WTC11 (cell line): Measurements from ENCODE around the gene PPP2R1B. TPM values are rescaled to one million over a fixed set of nuclear protein-coding genes. Genes with fewer than 3 reads are reported as not detected.

Experiments used
- ATAC-seq: fragments of 200-7000 bp; cut with Tn5 transposase; 2 replicates; pipeline ENCODE4 v1.10.0; 2021; ENCODE audit warnings: mild to moderate bottlenecking, moderate library complexity
- CTCF ChIA-PET: fragments of 300-600 bp; sonication (Branson Sonifier 250); formaldehyde crosslinking; loops from one replicate; lab custom pipeline; 2021; ENCODE audit warnings: antibody characterized with exemption; lab: Charles Lee
- POLR2A ChIA-PET: fragments of 350-600 bp; sonication (Branson Sonifier 250); formaldehyde crosslinking; loops from one replicate; lab custom pipeline; 2021; ENCODE audit warnings: antibody characterized with exemption; lab: Charles Lee
- DNase-seq: peaks from one replicate; pipeline ENCODE4 v3.0.0; 2021; ENCODE audit warnings: low spot score
- H3K27ac Mint-ChIP-seq: 2 replicates; pipeline ENCODE4 v1.8.0; 2021; ENCODE audit warnings: mixed read lengths
- H3K27me3 Mint-ChIP-seq: 2 replicates; pipeline ENCODE4 v1.8.0; 2021; ENCODE audit warnings: low read depth, mild to moderate bottlenecking, moderate library complexity, mixed read lengths
- H3K36me3 Mint-ChIP-seq: 2 replicates; pipeline ENCODE4 v1.8.0; 2021; ENCODE audit warnings: mixed read lengths
- H3K4me1 Mint-ChIP-seq: 2 replicates; pipeline ENCODE4 v1.8.0; 2022; ENCODE audit warnings: mixed read lengths
- H3K4me3 Mint-ChIP-seq: 2 replicates; pipeline ENCODE4 v1.8.0; 2021; ENCODE audit warnings: mild to moderate bottlenecking, moderate library complexity, mixed read lengths
- H3K9me3 Mint-ChIP-seq: 2 replicates; pipeline ENCODE4 v1.8.0; 2021; ENCODE audit warnings: mixed read lengths
- AFF4 ChIP-seq: sonication (generic); formaldehyde crosslinking; IDR thresholded peaks from 2 replicates; pipeline ENCODE4 v1.8.1; 2023; ENCODE audit warnings: mild to moderate bottlenecking, missing genetic modification reagents, borderline replicate concordance
- ATF6 ChIP-seq: sonication (generic); formaldehyde crosslinking; IDR thresholded peaks from 2 replicates; pipeline ENCODE4 v1.8.1; 2023; ENCODE audit warnings: mild to moderate bottlenecking, missing genetic modification reagents
- CDX4 ChIP-seq: fragments of 250-450 bp; sonication (Bioruptor Pico); IDR thresholded peaks from 2 replicates; pipeline ENCODE4 v1.9.0; 2021; ENCODE audit warnings: moderate library complexity, mild to moderate bottlenecking, inconsistent platforms, borderline replicate concordance
- E2F4 ChIP-seq: sonication (generic); formaldehyde crosslinking; IDR thresholded peaks from 2 replicates; pipeline ENCODE4 v1.8.1; 2022; ENCODE audit warnings: low read depth, mild to moderate bottlenecking, moderate library complexity, missing genetic modification reagents, borderline replicate concordance
- ELF4 ChIP-seq: sonication (generic); formaldehyde crosslinking; IDR thresholded peaks from 2 replicates; pipeline ENCODE4 v1.8.1; 2022; ENCODE audit warnings: low read depth, mild to moderate bottlenecking, moderate library complexity, missing genetic modification reagents
- ERG ChIP-seq: fragments of 250-450 bp; sonication (Bioruptor Pico); IDR thresholded peaks from 2 replicates; pipeline ENCODE4 v1.8.0; 2021; ENCODE audit warnings: mild to moderate bottlenecking
- ESRRA ChIP-seq: sonication (generic); formaldehyde crosslinking; IDR thresholded peaks from 2 replicates; pipeline ENCODE4 v1.8.1; 2022; ENCODE audit warnings: mild to moderate bottlenecking, missing genetic modification reagents, borderline replicate concordance
- ETV6 ChIP-seq: sonication (generic); formaldehyde crosslinking; IDR thresholded peaks from 2 replicates; pipeline ENCODE4 v1.8.1; 2022; ENCODE audit warnings: mild to moderate bottlenecking, missing genetic modification reagents
- HMGXB4 ChIP-seq: sonication (generic); formaldehyde crosslinking; IDR thresholded peaks from 2 replicates; pipeline ENCODE4 v1.8.1; 2023; ENCODE audit warnings: mild to moderate bottlenecking, moderate library complexity, missing genetic modification reagents
- NFYB ChIP-seq: sonication (generic); formaldehyde crosslinking; conservative IDR thresholded peaks from 2 replicates; pipeline ENCODE4 v1.8.0; 2022; ENCODE audit warnings: low read depth, missing genetic modification reagents
- NR1H2 ChIP-seq: sonication (generic); formaldehyde crosslinking; IDR thresholded peaks from 2 replicates; pipeline ENCODE4 v1.9.0; 2021; ENCODE audit warnings: mild to moderate bottlenecking, moderate library complexity, missing genetic modification reagents
- NR2C2 ChIP-seq: sonication (generic); formaldehyde crosslinking; IDR thresholded peaks from 2 replicates; pipeline ENCODE4 v1.8.0; 2022; ENCODE audit warnings: mild to moderate bottlenecking, missing genetic modification reagents
- NR3C1 ChIP-seq: sonication (generic); formaldehyde crosslinking; conservative IDR thresholded peaks from 2 replicates; pipeline ENCODE4 v1.8.1; 2023; ENCODE audit warnings: low read depth, mild to moderate bottlenecking, missing genetic modification reagents
- RELA ChIP-seq: sonication (generic); formaldehyde crosslinking; IDR thresholded peaks from 2 replicates; pipeline ENCODE4 v1.8.1; 2022; ENCODE audit warnings: missing genetic modification reagents, mild to moderate bottlenecking, borderline replicate concordance
- SMAD3 ChIP-seq: sonication (generic); formaldehyde crosslinking; IDR thresholded peaks from 2 replicates; pipeline ENCODE4 v1.8.0; 2022; ENCODE audit warnings: missing genetic modification reagents, mild to moderate bottlenecking, borderline replicate concordance
- TEAD1 ChIP-seq: sonication (generic); formaldehyde crosslinking; IDR thresholded peaks from 2 replicates; pipeline ENCODE4 v1.8.0; 2022; ENCODE audit warnings: mild to moderate bottlenecking, missing genetic modification reagents
- TEAD4 ChIP-seq: sonication (generic); formaldehyde crosslinking; IDR thresholded peaks from 2 replicates; pipeline ENCODE4 v1.8.0; 2022; ENCODE audit warnings: mild to moderate bottlenecking, missing genetic modification reagents
- TP53 ChIP-seq: sonication (generic); formaldehyde crosslinking; IDR thresholded peaks from 2 replicates; pipeline ENCODE4 v1.8.1; 2023; ENCODE audit warnings: mild to moderate bottlenecking, missing genetic modification reagents
- ZNF121 ChIP-seq: sonication (generic); formaldehyde crosslinking; IDR thresholded peaks from 2 replicates; pipeline ENCODE4 v1.8.0; 2023; ENCODE audit warnings: missing genetic modification reagents
- ZNF263 ChIP-seq: sonication (generic); formaldehyde crosslinking; IDR thresholded peaks from 2 replicates; pipeline ENCODE4 v1.8.1; 2022; ENCODE audit warnings: low read depth, mild to moderate bottlenecking, moderate library complexity, missing genetic modification reagents
- ZNF671 ChIP-seq: fragments of 250-450 bp; sonication (Bioruptor Pico); IDR thresholded peaks from 2 replicates; pipeline ENCODE4 v1.8.0; 2021; ENCODE audit warnings: mild to moderate bottlenecking
- total RNA-seq: library from RNA; stranded (reverse); gene quantifications from 3 replicates; pipeline ENCODE4 v1.2.3, GENCODE V29; 2021

The PPP2R1B gene
- total RNA-seq, 1 experiment from 2014 or later, result 87.7 TPM

- Mint-ChIP-seq H3K27ac (no peak overlapping the region), H3K27me3 (no peaks in the 10 kb centered on the region), H3K4me1 (peaks cover 22% of the 10 kb centered on the region), H3K9me3 (no peaks in the 10 kb centered on the region), H3K4me3 (no peak overlapping the region), H3K36me3 (peaks cover 79% of the 10 kb centered on the region)
- DNase-seq, result no peak
- TF ChIP-seq ELF4 (CRISPR knock-in tag), result no peak
- TF ChIP-seq ZNF263 (CRISPR knock-in tag), result no peak
- TF ChIP-seq NR3C1 (CRISPR knock-in tag), result no peak
- no peak for TF ChIP-seq ESRRA (CRISPR knock-in tag)
- no peak for TF ChIP-seq NR1H2 (CRISPR knock-in tag)
- TF ChIP-seq NR2C2 (CRISPR knock-in tag), result no peak
- no peak for TF ChIP-seq HMGXB4 (CRISPR knock-in tag)
- no peak for TF ChIP-seq TEAD1
- no peak for TF ChIP-seq TEAD4 (CRISPR knock-in tag)
- TF ChIP-seq ETV6 (CRISPR knock-in tag), result no peak
- TF ChIP-seq ZNF671 (CRISPR knock-in tag), result no peak
- TF ChIP-seq E2F4 (CRISPR knock-in tag), result no peak
- no peak for TF ChIP-seq RELA (CRISPR knock-in tag)
- no peak for TF ChIP-seq AFF4 (CRISPR knock-in tag)
- no peak for TF ChIP-seq NFYB
- TF ChIP-seq SMAD3 (CRISPR knock-in tag), result no peak
- no peak for TF ChIP-seq TP53 (CRISPR knock-in tag)
- no peak for ATAC-seq
- ChIA-PET POLR2A (no interaction called here), CTCF (interaction anchor here (1.2 kb wide), 1 partner anchor 111 kb away, joined by 7 read pairs; the partner anchor contains the start of gene ALG9)
These were observed 5.2 kb downstream of the PPP2R1B start for GRCh38 chr11:111761036-111761435.

- ChIA-PET CTCF (interaction anchor here (0.9 kb wide), 1 partner anchor 222 kb away, joined by 3 read pairs; no protein-coding TSS in a partner anchor), POLR2A (no interaction called here)
- H3K27me3 Mint-ChIP-seq, result no peaks in the 10 kb centered on the region
- ATAC-seq (no peak), DNase-seq (no peak)
- no peak for TF ChIP-seq ERG
- peak; percentile 73; the same call in 1 of the 2 replicates for TF ChIP-seq ZNF121
- no peak for TF ChIP-seq TEAD4 (CRISPR knock-in tag)
- TF ChIP-seq CDX4 (CRISPR knock-in tag), result no peak
- no peak for TF ChIP-seq ATF6 (CRISPR knock-in tag)
- peaks cover 85% of the 10 kb centered on the region for H3K36me3 Mint-ChIP-seq
- no peak overlapping the region for H3K27ac Mint-ChIP-seq
- no peak overlapping the region for H3K4me3 Mint-ChIP-seq
- no peaks in the 10 kb centered on the region for H3K9me3 Mint-ChIP-seq
- H3K4me1 Mint-ChIP-seq, result peaks cover 18% of the 10 kb centered on the region
These were observed 6.3 kb downstream of the PPP2R1B start for GRCh38 chr11:111759778-111760407.
